DOHH2 (cell line): ENCODE results near the gene MGMT.

Source experiments
- H3F3A ChIP-seq: fragments of 200-600 bp; sonication (generic), shearing (Covaris generic); 2 replicates; pipeline ENCODE4 v1.6.0; 2016; ENCODE audit warnings: antibody characterized with exemption, mild to moderate bottlenecking; ENCODE audit not compliant: control insufficient read depth, insufficient read depth
- H3K27ac ChIP-seq: fragments of 200-600 bp; sonication (generic); 2 replicates; pipeline ENCODE4 v1.5.1; 2014; ENCODE audit warnings: low read depth, mild to moderate bottlenecking, low read length, moderate library complexity
- H3K27me3 ChIP-seq: fragments of 200-600 bp; sonication (generic); 2 replicates; pipeline ENCODE4 v1.6.1; 2014; ENCODE audit warnings: mild to moderate bottlenecking, low read length, mixed read lengths; ENCODE audit not compliant: control insufficient read depth
- H3K36me3 ChIP-seq: fragments of 200-600 bp; sonication (generic); 2 replicates; pipeline ENCODE4 v1.6.1; 2014; ENCODE audit warnings: mild to moderate bottlenecking, low read length, moderate library complexity, mixed read lengths; ENCODE audit not compliant: control insufficient read depth
- H3K4me1 ChIP-seq: fragments of 200-600 bp; sonication (generic); 2 replicates; pipeline ENCODE4 v1.6.1; 2014; ENCODE audit warnings: mild to moderate bottlenecking, low read length, mixed read lengths; ENCODE audit not compliant: control insufficient read depth
- H3K4me2 ChIP-seq: fragments of 200-600 bp; sonication (generic); 2 replicates; pipeline ENCODE4 v1.6.0; 2014; ENCODE audit warnings: mild to moderate bottlenecking, low read length, moderate library complexity
- H3K4me3 ChIP-seq: fragments of 200-600 bp; sonication (generic); 2 replicates; pipeline ENCODE4 v1.5.1; 2014; ENCODE audit warnings: mild to moderate bottlenecking, low read length, mixed read lengths
- H3K79me2 ChIP-seq: fragments of 200-600 bp; sonication (generic); 2 replicates; pipeline ENCODE4 v1.6.1; 2014; ENCODE audit warnings: mild to moderate bottlenecking, low read length, mixed read lengths; ENCODE audit not compliant: control insufficient read depth
- H3K9me2 ChIP-seq: fragments of 200-600 bp; sonication (generic); replicated peaks from 2 replicates; pipeline ENCODE4 v1.6.1; 2014; ENCODE audit warnings: mild to moderate bottlenecking, low read length, mixed read lengths; ENCODE audit not compliant: control insufficient read depth
- H3K9me3 ChIP-seq: fragments of 200-600 bp; sonication (generic); 2 replicates; pipeline ENCODE4 v1.6.1; 2014; ENCODE audit warnings: antibody characterized with exemption, low read length, mixed read lengths; ENCODE audit not compliant: control insufficient read depth, insufficient read depth
- H4K20me1 ChIP-seq: fragments of 200-600 bp; sonication (generic); 2 replicates; pipeline ENCODE4 v1.6.0; 2014; ENCODE audit warnings: low read depth, mild to moderate bottlenecking, antibody characterized with exemption, low read length, moderate library complexity; ENCODE audit not compliant: control insufficient read depth, insufficient read depth
- EZH2phosphoT487 ChIP-seq: fragments of 200-600 bp; sonication (generic); IDR thresholded peaks from 2 replicates; pipeline ENCODE4 v1.6.1; 2017; ENCODE audit warnings: borderline replicate concordance, mild to moderate bottlenecking, antibody characterized with exemption, low read length, moderate library complexity, mixed read lengths
- TF ChIP-seq, protein P1 (sequence below): fragments of 200-600 bp; sonication (generic); IDR thresholded peaks from one replicate; pipeline ENCODE4 v1.5.1; 2014; ENCODE audit warnings: antibody characterized with exemption, mild to moderate bottlenecking, low read depth, low read length; ENCODE audit not compliant: poor library complexity, severe bottlenecking

Gene MGMT

DNA sequence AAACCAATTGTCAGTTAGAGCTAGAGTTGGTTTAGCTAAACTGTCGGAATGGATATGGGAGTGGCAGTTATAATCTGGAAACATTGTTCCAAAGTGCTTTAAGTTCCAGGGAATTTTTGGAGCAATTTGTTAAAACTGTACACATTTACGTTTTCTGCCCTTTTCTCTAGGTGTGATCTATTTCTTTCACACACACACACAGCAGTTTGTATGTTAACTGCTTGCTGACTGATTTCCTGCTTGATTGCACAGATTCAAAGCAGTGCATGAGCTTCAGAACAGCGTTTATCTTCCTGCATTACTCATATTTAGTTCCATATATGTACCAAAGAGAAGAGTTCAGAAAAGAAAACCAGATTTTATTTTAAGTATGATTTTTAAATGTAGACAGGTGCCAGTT lies 57.9 kb downstream of the MGMT start:
- Histone ChIP-seq H3K9me3 (peaks cover 3% of the 10 kb centered on the region; the same call in 1 of the 2 replicates), H3K4me3 (no peak overlapping the region), H3K9me2 (no peaks in the 10 kb centered on the region), H3K36me3 (no peaks in the 10 kb centered on the region), H3F3A (no peaks in the 10 kb centered on the region), H3K4me2 (no peak overlapping the region), H4K20me1 (no peaks in the 10 kb centered on the region), H3K79me2 (no peaks in the 10 kb centered on the region), H3K4me1 (no peaks in the 10 kb centered on the region), H3K27ac (no peak overlapping the region), H3K27me3 (no peaks in the 10 kb centered on the region)
- TF ChIP-seq EZH2phosphoT487: no peak
- TF ChIP-seq, protein P1, sequence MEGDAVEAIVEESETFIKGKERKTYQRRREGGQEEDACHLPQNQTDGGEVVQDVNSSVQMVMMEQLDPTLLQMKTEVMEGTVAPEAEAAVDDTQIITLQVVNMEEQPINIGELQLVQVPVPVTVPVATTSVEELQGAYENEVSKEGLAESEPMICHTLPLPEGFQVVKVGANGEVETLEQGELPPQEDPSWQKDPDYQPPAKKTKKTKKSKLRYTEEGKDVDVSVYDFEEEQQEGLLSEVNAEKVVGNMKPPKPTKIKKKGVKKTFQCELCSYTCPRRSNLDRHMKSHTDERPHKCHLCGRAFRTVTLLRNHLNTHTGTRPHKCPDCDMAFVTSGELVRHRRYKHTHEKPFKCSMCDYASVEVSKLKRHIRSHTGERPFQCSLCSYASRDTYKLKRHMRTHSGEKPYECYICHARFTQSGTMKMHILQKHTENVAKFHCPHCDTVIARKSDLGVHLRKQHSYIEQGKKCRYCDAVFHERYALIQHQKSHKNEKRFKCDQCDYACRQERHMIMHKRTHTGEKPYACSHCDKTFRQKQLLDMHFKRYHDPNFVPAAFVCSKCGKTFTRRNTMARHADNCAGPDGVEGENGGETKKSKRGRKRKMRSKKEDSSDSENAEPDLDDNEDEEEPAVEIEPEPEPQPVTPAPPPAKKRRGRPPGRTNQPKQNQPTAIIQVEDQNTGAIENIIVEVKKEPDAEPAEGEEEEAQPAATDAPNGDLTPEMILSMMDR: no peak

DNA sequence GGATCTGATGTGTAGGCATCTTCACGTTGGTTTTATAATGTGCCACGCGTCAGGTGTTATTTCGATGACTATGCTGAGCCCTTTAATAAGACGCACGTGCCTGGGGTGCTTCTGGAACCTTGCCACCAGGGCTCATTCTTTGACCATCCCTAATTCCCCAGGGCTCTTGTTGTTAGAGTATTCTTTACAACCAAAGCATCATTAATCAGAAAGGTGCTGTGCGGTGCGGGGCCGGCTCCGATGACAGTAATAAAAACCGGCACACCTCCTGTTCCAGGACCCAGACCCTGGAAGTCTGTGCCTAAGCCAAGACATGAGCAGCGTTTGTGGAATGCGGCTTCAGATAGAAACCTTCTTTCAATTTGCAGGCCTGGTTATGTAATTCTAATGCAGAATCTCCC lies 58.4 kb downstream of the MGMT start:
- H3F3A ChIP-seq: no peaks in the 10 kb centered on the region
- no peaks in the 10 kb centered on the region for H3K27me3 ChIP-seq
- H4K20me1 ChIP-seq: no peaks in the 10 kb centered on the region
- H3K79me2 ChIP-seq: no peaks in the 10 kb centered on the region
- no peak overlapping the region for H3K4me3 ChIP-seq
- H3K9me2 ChIP-seq: no peaks in the 10 kb centered on the region
- H3K36me3 ChIP-seq: no peaks in the 10 kb centered on the region
- H3K27ac ChIP-seq: no peak overlapping the region
- H3K9me3 ChIP-seq: peaks cover under 1% of the 10 kb centered on the region; the same call in 1 of the 2 replicates
- no peak overlapping the region for H3K4me2 ChIP-seq
- no peak for TF ChIP-seq EZH2phosphoT487
- TF ChIP-seq, protein P1: no peak
- H3K4me1 ChIP-seq: no peaks in the 10 kb centered on the region

DNA sequence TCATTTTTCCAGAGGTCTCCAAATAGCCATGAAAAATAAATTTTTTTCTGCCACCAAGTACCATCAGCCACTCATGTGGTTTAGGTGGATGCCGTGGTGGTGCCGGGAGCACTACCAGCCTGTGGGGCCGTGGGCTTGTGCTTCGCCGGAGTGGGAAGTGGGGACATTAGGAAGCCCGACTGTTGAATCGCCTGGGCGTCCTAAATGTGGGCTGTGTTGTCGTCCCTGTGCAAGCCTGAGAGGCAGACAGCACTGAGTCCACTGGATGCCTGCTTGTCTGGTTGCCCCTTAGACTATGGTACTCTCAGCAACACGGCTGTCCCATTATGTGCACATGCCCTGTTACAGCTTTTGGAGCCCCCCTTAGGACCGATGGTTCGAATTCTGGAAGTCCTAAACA lies 59.9 kb downstream of the MGMT start:
- Histone ChIP-seq H3K79me2 (no peaks in the 10 kb centered on the region), H3K36me3 (no peaks in the 10 kb centered on the region), H3K27me3 (no peaks in the 10 kb centered on the region), H3K27ac (no peak overlapping the region), H4K20me1 (no peaks in the 10 kb centered on the region), H3K9me3 (no peaks in the 10 kb centered on the region), H3K4me2 (no peak overlapping the region), H3K4me1 (no peaks in the 10 kb centered on the region), H3K4me3 (no peak overlapping the region), H3F3A (no peaks in the 10 kb centered on the region), H3K9me2 (no peaks in the 10 kb centered on the region)
- TF ChIP-seq, protein P1: no peak
- TF ChIP-seq EZH2phosphoT487: no peak
